K562 (cell line): Measurements from ENCODE around the gene FOXO3. TPM values are rescaled to one million over a fixed set of nuclear protein-coding genes. Genes with fewer than 3 reads are reported as not detected.

Experiments used
- ARID2 ChIP-seq: fragments of 450-650 bp; IDR thresholded peaks from 2 replicates; pipeline ENCODE4 v1.6.1; 2017; ENCODE audit warnings: antibody characterized with exemption, mild to moderate bottlenecking
- ARNT ChIP-seq, 2 experiments: fragments of 450-650 bp; IDR thresholded peaks; 2 replicates each; pipeline ENCODE4 v1.6.1; 2016; ENCODE audit warnings: mild to moderate bottlenecking in 1 of 2
- CBX2 ChIP-seq: fragments of 200-600 bp; sonication (generic); IDR thresholded peaks from one replicate; pipeline ENCODE4 v1.6.1; 2012; ENCODE audit warnings: mild to moderate bottlenecking, low read length, inconsistent platforms; ENCODE audit not compliant: insufficient read depth, poor library complexity, severe bottlenecking
- CSDE1 ChIP-seq, 2 experiments: fragments of 450-650 bp; IDR thresholded peaks; 2 replicates each; pipeline ENCODE4 v1.6.1; 2016; ENCODE audit warnings: mild to moderate bottlenecking in 1 of 2
- ERF ChIP-seq: fragments of 450-650 bp; formaldehyde crosslinking; IDR thresholded peaks from 2 replicates; pipeline ENCODE4 v1.4.0; 2020; ENCODE audit warnings: mild to moderate bottlenecking, mixed read lengths
- LARP7 ChIP-seq: fragments of 450-650 bp; IDR thresholded peaks from 2 replicates; pipeline ENCODE4 v1.6.1; 2016
- MXI1 ChIP-seq: IDR thresholded peaks from 2 replicates; pipeline ENCODE4 v1.6.1; 2011; ENCODE audit warnings: low read depth, mild to moderate bottlenecking, improper control_type of control experiment, low read length
- POLR3G ChIP-seq: IDR thresholded peaks from 2 replicates; pipeline ENCODE4 v1.6.1; 2011; ENCODE audit not compliant: insufficient read length, insufficient replicate concordance; ENCODE audit errors: extremely low read depth
- RBM17 ChIP-seq: fragments of 200-400 bp; formaldehyde crosslinking; IDR thresholded peaks from 2 replicates; pipeline ENCODE4 v1.6.1; 2017; ENCODE audit warnings: low read depth, mild to moderate bottlenecking, low read length, borderline replicate concordance
- SAP30 ChIP-seq: fragments of 200-600 bp; sonication (generic); IDR thresholded peaks from 2 replicates; pipeline ENCODE4 v1.6.1; 2012; ENCODE audit warnings: borderline replicate concordance, low read depth, mild to moderate bottlenecking, moderate library complexity, low read length, control low read depth, inconsistent platforms; ENCODE audit not compliant: insufficient read depth, poor library complexity, severe bottlenecking
- SNRNP70 ChIP-seq: fragments of 200-400 bp; formaldehyde crosslinking; optimal IDR thresholded peaks from 2 replicates; pipeline ENCODE3; 2017; ENCODE audit warnings: low read depth, low read length
- SRSF3 ChIP-seq: fragments of 200-400 bp; formaldehyde crosslinking; IDR thresholded peaks from 2 replicates; pipeline ENCODE4 v1.6.1; 2016; ENCODE audit warnings: mild to moderate bottlenecking, low read length, moderate library complexity; ENCODE audit not compliant: insufficient read depth
- TEAD2 ChIP-seq: fragments of 450-650 bp; IDR thresholded peaks from 2 replicates; pipeline ENCODE4 v1.6.1; 2016; ENCODE audit warnings: missing genetic modification characterization, control low read depth, missing compliant biosample characterization
- TEAD4 ChIP-seq, 2 experiments: sonication (generic) in 1 of 2; formaldehyde crosslinking in 1 of 2; IDR thresholded peaks; 2 replicates each; pipeline versions ENCODE4 v1.6.1 to v1.8.0; 2012 to 2022; ENCODE audit warnings: borderline replicate concordance in 1 of 2, inconsistent platforms in 1 of 2, low read length in 1 of 2, mild to moderate bottlenecking in 1 of 2, missing genetic modification reagents in 1 of 2
- ZNF143 ChIP-seq: sonication (generic); formaldehyde crosslinking; IDR thresholded peaks from 2 replicates; pipeline ENCODE4 v1.9.0; 2022; ENCODE audit warnings: mild to moderate bottlenecking, missing genetic modification reagents
- ZNF175 ChIP-seq: fragments of 200-800 bp; sonication (Bioruptor generic); IDR thresholded peaks from 2 replicates; pipeline ENCODE4 v1.6.1; 2016; ENCODE audit warnings: low read depth, mild to moderate bottlenecking, missing genetic modification characterization, missing compliant biosample characterization
- ZNF23 ChIP-seq: fragments of 250-450 bp; sonication (Bioruptor Pico); IDR thresholded peaks from 2 replicates; pipeline ENCODE4 v1.4.0; 2020; ENCODE audit warnings: mild to moderate bottlenecking
- ZNF384 ChIP-seq: IDR thresholded peaks from 2 replicates; pipeline ENCODE4 v1.6.1; 2012; ENCODE audit warnings: low read depth, low read length, improper control_type of control experiment
- polyA plus RNA-seq, 8 experiments: library from polyadenylated mRNA; depleted of rRNA in 4 of 8; stranded (reverse) in 5 of 8; unstranded in 3 of 8; fragments of >200 nt; fragmentation: Nextera tagmentation in 2 of 8; fragmentation: Illumina TruSeq in 1 of 8; extraction: Ambion mirVana in 2 of 8; extraction: Trizol in 1 of 8; gene quantifications; 2 replicates each; pipeline versions ENCODE4 v1.2.1 to v1.2.3, GENCODE V29; 2011 to 2014; ENCODE audit warnings: inconsistent platforms in 1 of 8, missing spikeins in 1 of 8
- total RNA-seq, 7 experiments: library from RNA; depleted of rRNA in 6 of 7; stranded (reverse); fragments of >200 nt in 6 of 7; fragmentation: Illumina TruSeq in 2 of 7; extraction: Trizol in 2 of 7; gene quantifications; 2 replicates each; pipeline versions ENCODE4 v1.2.1 to v1.2.3, GENCODE V29; 2011 to 2021; ENCODE audit warnings: low replicate concordance in 1 of 7
- TF ChIP-seq, protein P1 (sequence below): conservative IDR thresholded peaks from 2 replicates; pipeline ENCODE4 v1.6.1; 2011; ENCODE audit warnings: low read depth, mild to moderate bottlenecking, low read length; ENCODE audit not compliant: control insufficient read depth
- TF ChIP-seq, protein P2 (sequence below): fragments of 250-450 bp; sonication (Bioruptor Pico); IDR thresholded peaks from 2 replicates; pipeline ENCODE4 v1.5.0; 2020; ENCODE audit warnings: mild to moderate bottlenecking, borderline replicate concordance
- TF ChIP-seq, protein P3 (sequence below): IDR thresholded peaks from 2 replicates; pipeline ENCODE4 v1.6.1; 2011; ENCODE audit warnings: borderline replicate concordance, low read depth, mild to moderate bottlenecking, moderate library complexity, low read length; ENCODE audit not compliant: insufficient read depth, poor library complexity, severe bottlenecking
- TF ChIP-seq, protein P4 (sequence below): sonication (generic); formaldehyde crosslinking; IDR thresholded peaks from 2 replicates; pipeline ENCODE4 v1.9.0; 2022; ENCODE audit warnings: mild to moderate bottlenecking, missing genetic modification reagents

FOXO3 gene
- total and polyA plus RNA-seq, 9 of the 15 experiments (the other 6 are each of a cell fraction or from before 2014, with no cell fraction given) = 3.0 to 14.6 (median 6.0) TPM

DNA sequence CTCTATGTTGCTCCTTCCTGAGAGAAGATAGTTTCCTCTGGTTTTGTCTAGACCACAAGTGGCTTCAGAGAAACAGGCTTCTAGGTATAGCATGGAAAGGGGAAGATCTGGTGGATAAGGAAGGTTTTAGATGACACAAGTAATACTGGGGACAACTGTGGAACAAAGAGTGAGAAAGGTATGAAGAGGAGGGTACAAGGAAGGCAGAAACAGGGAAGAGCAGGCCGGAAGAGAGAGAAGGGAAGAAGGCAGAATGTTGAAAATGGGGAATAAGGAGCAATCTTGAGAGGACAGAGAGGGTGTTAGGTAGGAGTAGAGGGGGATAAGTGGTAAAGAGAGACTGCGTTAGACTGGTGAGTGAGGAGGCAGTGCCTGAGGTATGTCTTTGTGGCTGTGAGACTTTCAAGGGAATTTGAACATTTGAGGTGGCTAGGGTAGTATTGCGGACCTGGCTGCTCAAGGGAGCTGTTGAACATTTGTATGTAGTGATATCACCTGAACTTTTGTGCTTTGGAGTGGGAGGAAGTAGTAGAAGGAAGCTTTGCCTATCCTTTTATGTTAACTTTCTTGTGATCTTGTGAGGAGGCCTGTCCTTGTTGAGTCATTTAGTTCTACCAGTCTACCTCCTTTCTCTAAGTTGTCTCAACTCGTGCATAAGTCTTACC is 69.5 kb downstream of the FOXO3 start (continued):
- no peak for TF ChIP-seq TEAD4 (IDR thresholded peaks at IDR 0.05; ENCODE audit: low read length)
- TF ChIP-seq TEAD4 (CRISPR knock-in tag; IDR thresholded peaks at IDR 0.05; ENCODE audit: borderline replicate concordance) = no peak
- no peak for TF ChIP-seq RBM17
- TF ChIP-seq, protein P1, sequence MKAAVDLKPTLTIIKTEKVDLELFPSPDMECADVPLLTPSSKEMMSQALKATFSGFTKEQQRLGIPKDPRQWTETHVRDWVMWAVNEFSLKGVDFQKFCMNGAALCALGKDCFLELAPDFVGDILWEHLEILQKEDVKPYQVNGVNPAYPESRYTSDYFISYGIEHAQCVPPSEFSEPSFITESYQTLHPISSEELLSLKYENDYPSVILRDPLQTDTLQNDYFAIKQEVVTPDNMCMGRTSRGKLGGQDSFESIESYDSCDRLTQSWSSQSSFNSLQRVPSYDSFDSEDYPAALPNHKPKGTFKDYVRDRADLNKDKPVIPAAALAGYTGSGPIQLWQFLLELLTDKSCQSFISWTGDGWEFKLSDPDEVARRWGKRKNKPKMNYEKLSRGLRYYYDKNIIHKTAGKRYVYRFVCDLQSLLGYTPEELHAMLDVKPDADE = no peak
- TF ChIP-seq POLR3G = no peak
- TF ChIP-seq LARP7 = 0 out of 2 replicates have a peak, but pooled peaks have one; percentile 78
- no peak for TF ChIP-seq SRSF3
- TF ChIP-seq ZNF175 (CRISPR knock-in tag) = no peak
- TF ChIP-seq CSDE1 (IDR thresholded peaks at IDR 0.05) = no peak
- no peak for TF ChIP-seq ZNF143 (CRISPR knock-in tag)
- no peak for TF ChIP-seq ZNF23 (CRISPR knock-in tag)
- no peak for TF ChIP-seq SNRNP70
- TF ChIP-seq ERF = no peak
- TF ChIP-seq ARNT (IDR thresholded peaks at IDR 0.05) = peak in 1 of 2 experiments; percentile 38; a peak in 1 of 4 replicates
- no peak for TF ChIP-seq ZNF384
- no peak for TF ChIP-seq CBX2
- 0 out of 2 replicates have a peak, but pooled peaks have one; percentile 22 for TF ChIP-seq TEAD2 (tag)
- TF ChIP-seq ARID2 = peak; percentile 44; the same call in 1 of the 2 replicates
- no peak for TF ChIP-seq SAP30
- TF ChIP-seq MXI1 = no peak
- TF ChIP-seq, protein P2, sequence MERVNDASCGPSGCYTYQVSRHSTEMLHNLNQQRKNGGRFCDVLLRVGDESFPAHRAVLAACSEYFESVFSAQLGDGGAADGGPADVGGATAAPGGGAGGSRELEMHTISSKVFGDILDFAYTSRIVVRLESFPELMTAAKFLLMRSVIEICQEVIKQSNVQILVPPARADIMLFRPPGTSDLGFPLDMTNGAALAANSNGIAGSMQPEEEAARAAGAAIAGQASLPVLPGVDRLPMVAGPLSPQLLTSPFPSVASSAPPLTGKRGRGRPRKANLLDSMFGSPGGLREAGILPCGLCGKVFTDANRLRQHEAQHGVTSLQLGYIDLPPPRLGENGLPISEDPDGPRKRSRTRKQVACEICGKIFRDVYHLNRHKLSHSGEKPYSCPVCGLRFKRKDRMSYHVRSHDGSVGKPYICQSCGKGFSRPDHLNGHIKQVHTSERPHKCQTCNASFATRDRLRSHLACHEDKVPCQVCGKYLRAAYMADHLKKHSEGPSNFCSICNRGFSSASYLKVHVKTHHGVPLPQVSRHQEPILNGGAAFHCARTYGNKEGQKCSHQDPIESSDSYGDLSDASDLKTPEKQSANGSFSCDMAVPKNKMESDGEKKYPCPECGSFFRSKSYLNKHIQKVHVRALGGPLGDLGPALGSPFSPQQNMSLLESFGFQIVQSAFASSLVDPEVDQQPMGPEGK (CRISPR knock-in tag) = no peak
- TF ChIP-seq, protein P3, sequence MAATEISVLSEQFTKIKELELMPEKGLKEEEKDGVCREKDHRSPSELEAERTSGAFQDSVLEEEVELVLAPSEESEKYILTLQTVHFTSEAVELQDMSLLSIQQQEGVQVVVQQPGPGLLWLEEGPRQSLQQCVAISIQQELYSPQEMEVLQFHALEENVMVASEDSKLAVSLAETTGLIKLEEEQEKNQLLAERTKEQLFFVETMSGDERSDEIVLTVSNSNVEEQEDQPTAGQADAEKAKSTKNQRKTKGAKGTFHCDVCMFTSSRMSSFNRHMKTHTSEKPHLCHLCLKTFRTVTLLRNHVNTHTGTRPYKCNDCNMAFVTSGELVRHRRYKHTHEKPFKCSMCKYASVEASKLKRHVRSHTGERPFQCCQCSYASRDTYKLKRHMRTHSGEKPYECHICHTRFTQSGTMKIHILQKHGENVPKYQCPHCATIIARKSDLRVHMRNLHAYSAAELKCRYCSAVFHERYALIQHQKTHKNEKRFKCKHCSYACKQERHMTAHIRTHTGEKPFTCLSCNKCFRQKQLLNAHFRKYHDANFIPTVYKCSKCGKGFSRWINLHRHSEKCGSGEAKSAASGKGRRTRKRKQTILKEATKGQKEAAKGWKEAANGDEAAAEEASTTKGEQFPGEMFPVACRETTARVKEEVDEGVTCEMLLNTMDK = no peak
- TF ChIP-seq, protein P4, sequence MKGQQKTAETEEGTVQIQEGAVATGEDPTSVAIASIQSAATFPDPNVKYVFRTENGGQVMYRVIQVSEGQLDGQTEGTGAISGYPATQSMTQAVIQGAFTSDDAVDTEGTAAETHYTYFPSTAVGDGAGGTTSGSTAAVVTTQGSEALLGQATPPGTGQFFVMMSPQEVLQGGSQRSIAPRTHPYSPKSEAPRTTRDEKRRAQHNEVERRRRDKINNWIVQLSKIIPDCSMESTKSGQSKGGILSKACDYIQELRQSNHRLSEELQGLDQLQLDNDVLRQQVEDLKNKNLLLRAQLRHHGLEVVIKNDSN = no peak
